Stimulated activated CD4-positive, alpha-beta T cell treated with anti-CD3 and anti-CD28 coated beads, Interleukin-1b, Interleukin-23, amount 100 ng/mL, for 48 hours (primary cell): Measurements from ENCODE around the gene INTS6L.
"Not testable (repeated sequence)": the region's sequence is repeated elsewhere in the genome, so short reads cannot be mapped to it uniquely, and the experiment has no call there.

Source experiments
- DNase-seq: peaks from one replicate; pipeline ENCODE4 v3.0.0-alpha.2; 2020

Gene INTS6L

DNA sequence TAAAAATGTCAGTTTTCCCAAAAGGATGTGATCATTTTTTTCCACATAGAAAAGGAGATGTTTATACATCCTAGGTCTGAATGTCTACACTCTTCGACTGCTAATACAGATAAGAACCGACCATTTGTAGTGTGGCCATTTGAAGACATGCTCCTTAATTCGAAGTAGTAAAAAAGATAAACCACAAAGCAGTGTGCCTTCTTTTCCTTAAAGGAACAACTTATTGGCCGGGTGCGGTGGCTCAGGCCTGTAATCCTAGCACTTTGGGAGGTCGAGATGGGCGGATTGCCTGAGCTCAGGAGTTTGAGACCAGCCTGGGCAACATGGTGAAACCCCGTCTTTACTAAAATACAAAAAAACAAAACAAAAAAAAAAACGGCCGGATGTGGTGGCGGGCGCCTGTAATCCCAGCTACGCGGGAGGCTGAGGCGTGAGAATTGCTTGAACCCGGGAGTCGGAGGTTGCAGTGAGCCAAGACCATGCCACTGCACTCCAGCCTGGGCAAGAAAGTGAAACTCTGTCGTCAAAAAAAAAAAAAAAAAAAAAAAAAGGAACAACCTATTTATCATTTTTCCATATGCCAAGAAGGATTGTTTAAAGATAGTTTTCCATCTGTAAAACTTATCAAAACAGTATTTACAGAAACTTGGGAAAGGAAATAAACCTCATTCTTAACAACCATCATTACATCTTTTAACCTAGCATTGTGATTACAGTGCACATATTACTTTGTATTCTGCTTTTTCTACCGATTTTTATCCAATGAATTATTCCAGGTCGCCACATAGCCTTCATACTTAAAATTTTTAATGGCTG lies 2.6 kb downstream of the INTS6L start:
- DNase-seq, result no peak

DNA sequence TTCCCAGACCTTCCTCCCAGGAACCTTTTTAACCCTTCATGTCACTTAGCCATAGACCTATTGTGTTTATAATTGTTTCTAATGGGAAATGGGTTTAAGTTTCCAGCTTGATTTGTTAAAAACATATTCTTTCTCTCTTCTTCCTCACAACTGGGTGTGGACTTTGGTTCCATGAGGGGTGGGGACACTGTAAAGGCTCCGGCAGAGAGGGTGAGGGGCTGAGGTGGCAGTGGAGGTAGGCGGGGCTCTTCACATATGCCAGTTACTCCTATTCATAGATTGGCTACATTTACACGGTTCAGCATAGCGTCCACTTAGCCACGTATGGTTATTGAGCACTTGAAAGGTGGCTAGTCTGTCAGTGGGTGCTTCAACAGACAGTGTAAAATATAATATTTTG lies 7.8 kb downstream of the INTS6L start:
- no peak for DNase-seq

DNA sequence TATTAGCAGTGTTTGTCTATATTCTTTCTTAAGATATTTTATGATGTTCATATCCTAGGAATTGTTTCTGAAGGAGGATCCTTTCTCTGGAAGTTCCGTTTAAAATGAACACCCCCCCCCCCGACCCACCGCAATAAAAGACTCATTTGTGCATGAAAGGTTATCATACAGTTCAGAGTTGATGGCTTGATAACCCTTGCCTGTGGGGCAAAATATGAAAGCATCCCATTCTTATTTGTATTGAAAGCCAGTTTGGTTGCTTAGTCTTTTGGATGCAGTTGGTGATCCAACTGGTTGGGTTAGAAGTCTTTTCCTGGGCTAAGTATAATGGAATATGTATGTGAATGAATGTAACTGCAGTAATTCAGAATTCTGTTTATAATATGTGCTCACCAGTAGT lies 8.3 kb downstream of the INTS6L start:
- no peak for DNase-seq

DNA sequence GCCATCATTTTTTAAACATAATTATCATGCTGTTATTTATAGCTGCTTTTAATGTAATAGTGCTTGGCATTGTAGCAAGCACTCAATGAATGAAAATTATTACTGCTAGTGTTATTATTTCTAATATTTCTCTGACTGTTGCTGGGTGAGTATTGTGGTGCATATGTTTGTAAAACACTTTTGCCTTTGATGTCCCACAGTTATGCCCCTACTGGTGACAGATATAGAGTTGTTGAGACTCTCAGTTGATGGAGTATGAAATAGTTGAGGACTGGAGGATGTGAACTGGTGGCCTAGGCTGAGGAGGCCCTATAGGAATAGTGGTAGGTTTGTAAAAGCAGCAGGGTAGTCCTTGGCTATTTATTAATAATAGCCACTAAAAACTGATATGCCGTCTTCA lies 9.6 kb downstream of the INTS6L start:
- DNase-seq, result no peak

DNA sequence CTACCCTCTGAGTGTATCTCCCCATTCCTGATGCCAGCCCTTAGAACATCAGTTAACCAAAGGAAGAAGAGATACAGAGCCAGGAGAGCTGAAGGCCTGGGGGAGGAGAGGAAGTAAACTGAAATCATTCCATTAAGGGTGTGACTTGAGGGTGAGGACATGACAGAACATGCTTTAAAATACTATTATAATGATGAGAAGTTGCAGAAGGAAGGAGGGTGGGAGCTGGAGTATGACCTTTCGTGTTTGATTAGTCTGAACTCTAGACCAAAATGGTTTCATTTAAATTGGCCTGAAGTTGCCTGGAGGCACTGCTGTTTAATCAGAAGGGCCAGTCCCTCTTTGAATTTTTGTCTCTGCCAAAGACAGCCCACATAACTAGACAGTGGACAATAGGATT lies 11.4 kb downstream of the INTS6L start:
- no peak for DNase-seq

DNA sequence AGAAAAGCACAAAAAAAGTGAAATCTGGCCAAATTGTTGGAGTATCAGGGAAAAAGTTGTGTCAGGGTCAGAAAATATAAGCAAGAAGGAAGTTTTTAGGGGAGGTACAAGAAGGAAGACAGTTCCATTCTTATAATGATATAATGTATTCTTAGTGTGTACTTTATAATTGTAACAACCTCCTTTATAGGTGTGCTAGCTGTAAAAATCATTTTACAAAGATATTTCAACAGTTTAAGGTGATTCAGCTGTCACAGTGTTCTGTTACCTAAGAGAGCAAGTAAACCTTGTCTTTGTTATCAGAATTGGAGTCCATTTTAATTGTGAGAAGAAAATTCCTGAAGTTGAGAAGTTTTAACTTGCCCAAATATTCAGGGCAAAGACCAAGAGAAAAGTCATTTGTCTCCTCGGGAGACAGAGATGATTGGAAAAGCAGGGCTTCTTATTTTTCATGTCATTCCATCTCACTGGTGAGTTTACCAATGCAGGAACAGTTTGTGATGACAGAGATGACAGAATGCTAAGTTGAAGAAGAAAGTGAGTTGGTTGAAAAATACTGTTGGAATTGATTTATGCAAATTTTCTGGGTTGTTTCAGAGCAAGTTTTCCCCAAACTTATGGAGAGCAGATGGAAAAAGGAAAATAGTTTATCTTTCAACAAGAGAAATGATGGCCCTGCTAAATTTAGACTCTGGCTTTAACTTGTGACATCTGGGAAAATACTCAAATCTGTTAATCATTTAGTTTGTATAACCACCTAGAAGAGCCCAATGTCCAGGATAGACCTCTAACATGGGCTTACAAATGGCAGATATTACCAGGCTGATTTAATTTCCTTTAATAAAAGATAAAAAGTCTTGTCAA lies 14.8 kb downstream of the INTS6L start:
- DNase-seq, result no peak

DNA sequence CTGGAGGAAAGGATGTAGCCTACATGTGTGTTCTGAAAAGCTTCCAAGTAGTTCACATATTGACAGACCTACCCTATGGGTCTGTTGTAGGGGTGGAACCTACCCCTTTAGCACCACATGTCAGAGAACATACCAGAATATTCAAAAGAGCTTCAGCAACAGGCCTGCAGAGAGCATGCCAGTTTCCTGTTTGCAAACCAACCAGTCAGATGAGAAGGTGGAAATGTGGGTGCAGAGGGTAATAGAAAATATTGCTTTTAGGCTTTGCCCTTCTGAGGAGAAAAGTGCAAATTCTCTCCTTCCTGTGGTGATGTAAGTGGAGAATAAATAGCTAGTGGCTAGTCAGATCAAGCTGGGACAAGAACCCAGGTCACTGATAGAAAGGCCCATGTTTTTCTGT lies 16.4 kb downstream of the INTS6L start:
- DNase-seq, result no peak

DNA sequence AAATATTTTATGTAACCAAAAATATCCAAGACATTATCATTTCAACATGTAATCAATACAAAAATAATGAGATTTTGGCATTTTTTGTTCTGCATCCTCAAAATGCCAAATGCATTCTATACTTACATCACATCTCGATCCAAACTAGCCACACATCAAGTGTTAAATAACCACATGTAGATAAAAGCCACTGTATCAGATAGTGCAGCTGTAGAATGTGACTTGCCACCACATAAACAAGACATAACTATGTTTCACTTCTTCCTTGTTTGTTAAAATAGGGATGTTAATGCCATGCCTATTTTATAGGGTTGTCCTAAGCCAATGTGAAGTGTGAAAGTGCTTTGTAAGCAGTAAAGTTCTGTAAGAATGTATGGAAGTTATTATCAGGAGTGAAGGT lies 20.9 kb downstream of the INTS6L start:
- no peak for DNase-seq

DNA sequence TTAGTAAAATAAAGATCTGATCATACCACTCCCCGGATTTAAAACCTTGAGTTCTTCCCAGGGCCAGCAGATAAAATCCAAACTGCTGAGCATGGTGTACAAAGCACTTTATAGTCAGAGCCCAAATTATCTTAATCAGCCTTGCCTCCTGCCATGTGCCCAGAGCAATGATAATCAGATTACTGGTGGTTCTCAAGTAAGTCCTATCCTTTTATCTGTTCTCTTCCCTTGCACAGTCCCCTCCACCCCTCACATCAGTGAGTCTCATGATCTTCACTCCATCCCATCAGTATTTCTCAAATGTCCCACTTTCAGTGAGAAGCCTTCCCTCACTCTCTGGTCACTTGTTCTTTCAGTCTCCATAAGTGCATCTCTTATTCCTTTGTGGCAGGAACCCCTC lies 22.7 kb downstream of the INTS6L start:
- no peak for DNase-seq

DNA sequence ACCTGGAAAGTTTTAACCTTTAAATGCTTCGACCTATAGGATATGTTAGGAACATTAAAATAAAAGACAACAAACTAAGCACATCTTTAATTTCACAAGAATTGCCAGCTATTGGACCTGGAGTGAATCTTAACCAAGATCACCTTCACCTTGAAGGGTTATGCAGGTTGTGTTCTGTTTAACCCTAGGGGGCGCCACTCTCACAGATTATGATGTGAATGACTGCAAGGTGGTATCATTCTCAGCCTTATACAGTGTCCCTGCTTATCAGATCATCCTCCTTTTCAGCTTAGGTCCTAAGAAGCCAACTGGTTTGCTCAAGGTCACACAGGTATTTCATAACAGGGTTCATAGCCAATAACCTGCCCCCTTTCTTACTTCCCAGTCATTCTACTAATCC lies 23.5 kb downstream of the INTS6L start:
- DNase-seq, result peak; percentile 19

DNA sequence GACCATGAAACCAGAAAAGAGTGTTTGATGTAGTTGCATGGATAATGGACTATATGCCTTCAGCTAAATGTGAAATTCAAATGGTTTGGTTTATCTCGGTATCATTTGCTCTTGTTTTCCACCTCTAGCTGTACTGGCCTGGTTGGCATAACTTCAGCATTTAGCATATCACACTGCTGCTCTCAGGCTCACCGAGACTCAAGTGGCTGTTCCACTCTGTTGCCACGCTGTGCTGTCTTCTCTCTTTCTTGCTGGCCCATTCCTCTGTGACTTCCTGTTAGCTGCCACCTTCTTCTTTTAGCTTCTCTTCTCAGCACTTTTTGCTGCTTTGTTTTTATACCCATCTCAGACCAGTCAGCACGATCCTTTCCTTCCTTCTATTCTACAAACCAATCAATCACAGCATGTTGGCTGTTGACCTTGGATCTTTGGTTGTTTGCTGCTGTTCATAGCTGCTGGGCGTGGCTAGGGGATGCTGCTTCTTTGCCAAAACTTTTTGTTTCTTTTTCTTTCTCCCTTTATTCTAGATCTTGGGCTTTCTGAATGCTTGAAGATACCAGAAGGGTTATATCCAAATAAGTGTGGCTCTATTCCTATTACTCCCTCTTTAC lies 24.0 kb downstream of the INTS6L start:
- DNase-seq, result no peak

DNA sequence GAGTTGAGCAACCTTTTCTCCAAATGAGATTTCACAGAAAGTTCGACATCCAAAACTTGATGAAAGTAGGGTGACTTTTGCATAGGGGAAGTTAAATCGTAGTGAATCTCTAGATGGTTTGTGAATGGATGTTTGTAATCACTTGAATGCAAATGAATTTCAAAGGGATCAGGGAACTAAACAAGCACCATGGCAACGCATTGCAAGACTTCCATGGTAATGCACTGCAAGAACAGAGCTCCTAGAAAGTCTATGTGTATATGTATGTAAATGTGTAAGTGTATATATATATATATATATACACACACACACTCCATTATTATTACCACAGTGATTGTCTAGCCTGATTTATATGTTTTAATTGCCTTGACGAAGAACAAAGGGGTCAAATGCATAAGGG lies 27.3 kb downstream of the INTS6L start:
- no peak for DNase-seq

DNA sequence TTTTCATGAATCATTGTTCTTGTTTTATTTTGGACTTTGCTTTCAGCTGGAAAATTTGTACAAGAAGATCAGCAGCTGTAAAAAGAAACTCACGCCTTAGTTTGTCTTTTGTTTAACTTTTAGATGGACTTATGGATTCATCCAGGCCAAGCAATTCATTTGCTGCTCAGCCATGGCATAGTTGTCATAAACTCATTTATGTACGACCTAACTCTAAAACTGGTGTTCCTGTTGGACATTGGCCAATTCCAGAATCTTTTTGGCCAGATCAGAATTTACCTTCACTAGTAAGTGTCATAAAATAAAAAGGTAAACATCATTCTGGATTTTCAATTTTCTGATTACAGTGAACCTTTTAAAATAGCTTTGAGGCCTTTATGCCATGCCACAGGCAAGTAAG lies 29.1 kb downstream of the INTS6L start:
- DNase-seq, result no peak

DNA sequence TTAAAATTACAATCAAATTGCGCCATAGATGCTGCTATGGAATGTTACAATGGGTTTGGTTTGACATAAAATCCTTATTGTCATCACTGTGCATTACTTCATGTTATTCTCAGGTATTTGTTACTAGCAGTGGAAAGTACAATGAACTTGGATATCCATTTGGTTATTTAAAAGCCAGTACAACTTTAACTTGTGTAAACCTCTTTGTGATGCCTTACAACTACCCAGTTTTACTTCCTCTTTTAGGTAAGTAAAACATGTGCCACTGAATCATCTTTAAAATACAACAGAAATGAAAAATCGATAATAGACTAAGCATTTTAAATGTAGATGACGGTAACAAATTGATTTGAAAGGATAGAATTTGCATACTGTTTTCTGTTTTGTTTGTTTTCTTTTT lies 35.6 kb downstream of the INTS6L start:
- no peak for DNase-seq

DNA sequence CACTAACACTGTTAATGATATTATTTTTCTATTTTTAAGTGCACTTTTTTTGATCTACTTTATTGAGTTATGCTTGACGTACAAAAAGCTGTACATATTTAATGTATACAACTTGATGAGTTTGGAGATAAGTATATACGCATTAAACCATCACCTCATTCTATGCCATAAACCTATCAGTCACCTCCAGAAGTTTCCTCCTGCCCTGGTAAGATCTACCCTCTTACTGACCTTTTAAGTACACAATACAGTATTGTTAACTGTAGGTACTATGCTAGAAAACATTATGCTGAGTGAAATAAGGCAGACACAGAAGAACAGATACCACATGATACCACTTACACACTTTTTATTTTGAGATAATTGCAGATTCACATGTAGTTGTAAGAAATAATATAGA lies 36.9 kb downstream of the INTS6L start:
- DNase-seq, result no peak

DNA sequence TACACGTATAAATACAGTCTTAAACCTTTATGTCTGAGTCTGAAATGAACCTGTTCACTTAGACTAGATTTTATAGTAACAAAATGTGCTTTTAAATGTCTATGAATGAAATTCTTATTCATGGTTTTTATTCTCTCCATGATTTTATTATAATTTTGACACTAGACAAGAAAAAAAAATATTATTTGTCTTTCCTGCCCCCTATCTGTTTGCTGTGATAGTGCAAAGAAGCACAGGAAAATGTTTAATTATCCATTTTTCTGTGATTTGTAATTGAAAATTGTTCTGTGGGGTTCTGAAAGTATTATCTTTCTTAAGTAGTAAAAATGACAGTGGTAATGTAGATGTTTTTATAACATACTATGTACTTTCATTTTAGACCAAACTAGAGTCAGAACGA lies 52.0 kb downstream of the INTS6L start:
- no peak for DNase-seq

DNA sequence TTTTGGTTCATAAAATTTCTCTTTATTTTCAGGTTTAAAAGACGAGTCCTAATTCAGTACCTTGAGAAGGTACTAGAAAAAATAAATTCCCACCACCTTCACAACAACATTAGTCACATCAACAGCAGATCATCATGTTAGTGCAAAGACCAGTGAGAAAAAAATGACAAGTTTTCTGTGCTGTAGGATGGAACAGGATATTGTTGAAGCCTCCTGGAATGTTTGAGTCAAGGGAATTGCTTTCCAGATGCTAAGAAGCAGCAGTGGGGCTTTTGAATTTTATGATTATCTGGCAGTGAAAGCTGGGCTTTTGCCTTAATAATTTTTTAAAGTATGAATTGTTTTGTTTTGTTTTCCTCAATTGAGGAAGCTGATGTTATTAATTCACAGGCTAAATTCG lies 61.0 kb downstream of the INTS6L start:
- no peak for DNase-seq

DNA sequence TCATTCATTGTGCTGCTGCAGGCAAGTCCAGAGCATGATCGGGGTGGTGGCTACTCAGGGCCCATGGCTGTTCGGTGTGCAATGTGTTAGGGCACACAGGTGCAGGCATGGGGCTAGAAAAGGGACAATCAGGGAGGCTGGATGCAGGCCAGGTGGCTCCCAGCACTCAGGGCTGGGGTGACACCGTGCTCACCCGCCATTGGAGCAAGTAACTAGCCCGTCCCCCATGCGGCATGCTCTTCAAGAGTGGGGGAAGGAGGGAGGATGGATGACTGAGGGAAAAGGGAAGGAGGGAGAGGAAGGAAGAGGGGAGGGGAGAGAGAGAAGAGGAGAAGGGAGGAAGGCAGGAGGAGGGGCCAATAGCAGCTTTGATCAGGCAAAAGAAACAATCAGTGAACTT lies 64.7 kb downstream of the INTS6L start:
- DNase-seq, result no peak

DNA sequence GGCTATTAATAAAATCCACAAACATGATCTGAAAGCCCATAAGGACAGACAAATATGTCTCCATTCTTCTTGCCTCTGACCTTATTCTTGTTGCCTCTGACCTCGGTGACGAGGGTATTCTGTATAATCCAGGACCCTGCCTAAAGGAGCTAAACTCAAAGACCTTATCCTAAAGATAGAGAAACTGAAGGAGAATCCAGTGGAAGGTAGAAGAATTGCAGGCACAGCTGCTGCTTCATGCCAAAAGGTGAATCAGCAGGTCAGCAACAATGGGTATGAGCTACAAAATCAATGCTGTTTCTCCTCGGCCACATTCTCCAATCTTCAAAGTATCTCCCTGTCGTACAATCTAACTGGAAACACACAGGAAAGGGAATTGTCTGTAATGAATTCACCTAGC lies 71.4 kb downstream of the INTS6L start:
- no peak for DNase-seq

DNA sequence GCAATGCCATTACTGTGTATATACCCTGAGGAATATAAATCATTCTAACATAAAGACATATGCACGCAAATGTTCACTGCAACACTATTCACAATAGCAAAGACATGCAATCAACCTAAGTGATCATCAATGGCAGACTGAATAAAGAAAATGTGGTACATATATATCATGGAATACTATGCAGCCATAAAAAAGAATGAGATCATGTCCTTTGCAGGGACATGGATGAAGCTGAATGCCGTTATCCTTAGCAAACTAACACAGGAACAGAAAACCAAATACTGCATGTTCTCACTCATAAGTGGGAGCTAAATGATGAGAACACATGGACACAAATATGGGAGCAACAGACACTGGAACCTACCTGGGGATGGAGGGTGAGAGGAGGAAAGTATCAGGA lies 73.6 kb downstream of the INTS6L start:
- DNase-seq, result not testable (repeated sequence)

DNA sequence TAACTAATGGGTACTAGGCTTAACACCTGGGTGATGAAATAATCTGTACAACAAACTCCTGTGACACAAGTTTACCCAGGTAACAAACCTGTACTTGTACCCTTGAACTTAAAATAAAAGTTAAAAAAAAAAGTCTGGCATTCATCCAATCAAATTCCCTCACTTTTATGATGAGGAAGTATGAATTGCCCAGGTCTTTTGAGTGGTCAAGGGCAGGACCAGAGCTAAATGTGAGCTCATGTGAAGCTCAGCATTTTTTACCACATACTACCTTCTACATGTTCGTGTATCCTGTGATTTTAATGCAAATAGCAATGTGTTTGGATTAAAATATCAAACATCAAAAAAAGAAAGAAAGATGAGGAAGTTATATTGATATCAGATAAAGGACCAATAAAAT lies 74.0 kb downstream of the INTS6L start:
- not testable (repeated sequence) for DNase-seq

DNA sequence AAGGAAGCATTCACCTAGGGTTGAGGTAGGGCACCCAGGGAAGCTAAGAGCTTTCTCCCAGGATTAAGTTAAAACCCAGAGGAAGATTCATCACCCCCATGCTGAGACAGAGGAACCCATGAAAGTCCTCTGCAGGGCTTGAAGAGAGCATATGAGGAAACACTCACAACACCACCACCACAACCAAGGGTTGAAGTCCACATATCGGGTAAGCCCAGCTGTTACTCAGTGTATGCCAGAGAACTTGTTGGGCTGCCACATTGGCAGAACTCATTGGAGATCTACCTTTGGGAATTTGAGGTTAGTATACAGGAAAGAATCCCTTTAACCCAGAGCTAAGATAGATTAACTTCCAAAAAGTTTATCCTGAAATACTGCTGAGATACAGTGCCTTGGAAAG lies 75.1 kb downstream of the INTS6L start:
- DNase-seq, result no peak

DNA sequence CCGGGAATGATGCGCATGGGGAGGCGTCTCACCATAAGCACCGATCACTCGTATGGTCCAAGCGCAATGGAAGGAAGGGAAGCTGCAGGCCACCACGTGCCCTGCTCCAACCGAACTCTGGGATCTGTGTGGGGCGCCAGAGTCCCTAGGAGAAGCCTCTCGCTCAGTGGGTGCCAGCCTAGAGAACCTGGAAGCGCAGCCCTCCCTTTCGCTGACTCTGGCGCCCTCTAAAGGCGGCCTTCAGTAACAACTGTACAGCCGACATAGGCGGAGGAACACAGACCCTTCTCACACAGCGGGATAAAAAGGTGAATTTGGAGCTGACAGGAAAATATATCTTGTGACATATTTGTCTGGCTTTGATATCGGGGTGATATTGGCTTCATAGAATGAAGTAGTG lies 76.0 kb downstream of the INTS6L start:
- DNase-seq, result peak; percentile 35

DNA sequence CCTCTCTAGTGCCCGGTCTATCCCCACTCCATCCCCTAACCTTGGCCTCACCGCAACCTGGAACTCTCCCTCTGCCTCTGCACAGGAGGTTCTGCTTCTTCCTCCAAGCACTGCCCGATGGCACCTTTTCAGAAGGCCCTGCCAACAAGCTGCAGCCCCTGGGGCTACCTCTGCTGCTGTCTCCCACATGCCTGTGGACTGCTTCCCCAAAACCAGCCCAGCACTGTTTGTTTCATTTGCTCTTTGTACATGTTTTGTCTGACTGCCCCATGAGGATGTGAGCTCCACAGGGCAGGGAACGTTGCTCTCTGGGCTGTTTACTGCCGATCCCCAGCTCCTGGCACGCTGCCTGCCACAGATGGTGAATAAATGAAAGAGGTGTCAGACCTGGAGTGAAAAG lies 85.4 kb downstream of the INTS6L start:
- no peak for DNase-seq
